PC-3 (cell line): ENCODE results near the gene FAM107B. TPM values are rescaled to one million over a fixed set of nuclear protein-coding genes. Genes with fewer than 3 reads are reported as not detected.

ENCODE experiments used
- ATAC-seq: fragments of 200-7000 bp; cut with Tn5 transposase; 2 replicates; pipeline ENCODE4 v1.9.1; 2020; ENCODE audit warnings: mild to moderate bottlenecking, moderate library complexity
- BruUV-seq: library from RNA; stranded (reverse); fragments of 400-500 nt; replicated peaks from 2 replicates; lab custom pipeline; 2021; lab: Mats Ljungman, UMichigan
- CTCF ChIA-PET: fragments of 300-600 bp; sonication (Branson Sonifier 250); formaldehyde crosslinking; loops from one replicate; lab custom pipeline; 2022; ENCODE audit warnings: antibody characterized with exemption; lab: Charles Lee
- POLR2A ChIA-PET: fragments of 300-600 bp; sonication (Branson Sonifier 250); formaldehyde crosslinking; loops from one replicate; lab custom pipeline; 2022; ENCODE audit warnings: antibody characterized with exemption; ENCODE audit not compliant: unreplicated experiment; lab: Charles Lee
- DNase-seq: peaks from one replicate; pipeline ENCODE4 v3.0.0-alpha.2; 2015
- H2AFZ ChIP-seq: fragments of 300-600 bp; sonication (generic); 2 replicates; pipeline ENCODE4 v1.6.0; 2016; ENCODE audit warnings: antibody characterized with exemption, low read length
- H3F3A ChIP-seq: fragments of 300-600 bp; sonication (generic); one replicate; pipeline ENCODE4 v1.6.0; 2017; ENCODE audit warnings: antibody characterized with exemption, low read length, control low read depth, mild to moderate bottlenecking; ENCODE audit not compliant: unreplicated experiment
- H3K27ac ChIP-seq: fragments of 300-600 bp; sonication (generic); 2 replicates; pipeline ENCODE4 v1.5.1; 2016; ENCODE audit warnings: mild to moderate bottlenecking, low read length
- H3K27me3 ChIP-seq: fragments of 300-600 bp; sonication (generic); 2 replicates; pipeline ENCODE4 v1.6.1; 2016; ENCODE audit warnings: low read length, mixed read lengths
- H3K36me3 ChIP-seq: fragments of 300-600 bp; sonication (generic); 2 replicates; pipeline ENCODE4 v1.6.1; 2016; ENCODE audit warnings: low read depth, mixed run types, low read length, mixed read lengths
- H3K4me1 ChIP-seq: fragments of 300-600 bp; sonication (generic); 2 replicates; pipeline ENCODE4 v1.5.1; 2016; ENCODE audit warnings: low read length; ENCODE audit not compliant: insufficient read depth
- H3K4me2 ChIP-seq: fragments of 300-600 bp; sonication (generic); 2 replicates; pipeline ENCODE4 v1.6.0; 2016; ENCODE audit warnings: low read length
- H3K4me3 ChIP-seq: fragments of 300-600 bp; sonication (generic); 2 replicates; pipeline ENCODE4 v1.5.1; 2016; ENCODE audit warnings: mild to moderate bottlenecking, low read length, mixed read lengths
- H3K79me2 ChIP-seq: fragments of 300-600 bp; sonication (generic); 2 replicates; pipeline ENCODE4 v1.6.1; 2017; ENCODE audit warnings: low read length, mixed read lengths
- H3K9ac ChIP-seq: fragments of 300-600 bp; sonication (generic); 2 replicates; pipeline ENCODE4 v1.6.0; 2016; ENCODE audit warnings: mild to moderate bottlenecking, low read length
- H3K9me2 ChIP-seq: fragments of 300-600 bp; sonication (generic); replicated peaks from 2 replicates; pipeline ENCODE4 v1.6.1; 2016; ENCODE audit warnings: mixed run types, low read length, mixed read lengths
- H3K9me3 ChIP-seq: fragments of 300-600 bp; sonication (generic); 2 replicates; pipeline ENCODE4 v1.6.1; 2016; ENCODE audit warnings: low read length, mixed read lengths
- H4K20me1 ChIP-seq: fragments of 300-600 bp; sonication (generic); 2 replicates; pipeline ENCODE4 v1.6.1; 2016; ENCODE audit warnings: low read length, mixed read lengths
- CTCF ChIP-seq: fragments of 300-600 bp; sonication (generic); conservative IDR thresholded peaks from 2 replicates; pipeline ENCODE4 v1.5.1; 2017; ENCODE audit warnings: antibody characterized with exemption, low read depth, mild to moderate bottlenecking, low read length
- EZH2 ChIP-seq: fragments of 300-600 bp; sonication (generic); IDR thresholded peaks from one replicate; pipeline ENCODE4 v1.6.1; 2017; ENCODE audit warnings: antibody characterized with exemption, mild to moderate bottlenecking, low read length; ENCODE audit not compliant: unreplicated experiment
- EZH2phosphoT487 ChIP-seq: fragments of 300-600 bp; sonication (generic); IDR thresholded peaks from 2 replicates; pipeline ENCODE4 v1.6.1; 2018; ENCODE audit warnings: mild to moderate bottlenecking, antibody characterized with exemption, low read length, borderline replicate concordance
- intact Hi-C: fragments of 100-400 bp; cut with micrococcal nuclease; formaldehyde crosslinking; loops from 2 replicates; pipeline ENCODE4 v1.9.0; 2023
- total RNA-seq: library from RNA; depleted of rRNA; stranded (reverse); fragments of >200 nt; gene quantifications from 2 replicates; pipeline ENCODE4 v1.2.3, GENCODE V29; 2014

FAM107B gene
- total RNA-seq, 1 experiment from 2014 or later: 36.6 TPM

GRCh38 chr10:14664345-14664744 lies 110.4 kb downstream of the FAM107B start:
- ATAC-seq: no peak
- H4K20me1 ChIP-seq: no peaks in the 10 kb centered on the region
- H3K9me2 ChIP-seq: no peaks in the 10 kb centered on the region
- H3K27me3 ChIP-seq: no peaks in the 10 kb centered on the region
- no peak overlapping the region for H3K9ac ChIP-seq
- no peak overlapping the region for H3K27ac ChIP-seq
- H3K4me1 ChIP-seq: peaks cover 8% of the 10 kb centered on the region
- H3F3A ChIP-seq: no peaks in the 10 kb centered on the region
- H2AFZ ChIP-seq: no peak overlapping the region
- ChIA-PET POLR2A (no interaction called here), CTCF (no interaction called here)
- TF ChIP-seq EZH2phosphoT487: no peak
- TF ChIP-seq CTCF: no peak
- TF ChIP-seq EZH2: no peak
- H3K79me2 ChIP-seq: no peaks in the 10 kb centered on the region
- no peaks in the 10 kb centered on the region for H3K9me3 ChIP-seq
- H3K36me3 ChIP-seq: no peaks in the 10 kb centered on the region
- BruUV-seq: no TSS peak
- intact Hi-C loops: no loop called here
- no peak overlapping the region for H3K4me3 ChIP-seq
- DNase-seq: no peak
- H3K4me2 ChIP-seq: no peak overlapping the region

- no peak for TF ChIP-seq EZH2
- TF ChIP-seq EZH2phosphoT487: no peak
- TF ChIP-seq CTCF: no peak
- H3K4me2 ChIP-seq: no peak overlapping the region
- H3K9ac ChIP-seq: no peak overlapping the region
- ATAC-seq: no peak
- CTCF ChIA-PET: no interaction called here
- no TSS peak for BruUV-seq
- no peaks in the 10 kb centered on the region for H3K9me3 ChIP-seq
- H3K4me1 ChIP-seq: peaks cover 23% of the 10 kb centered on the region
- H3K36me3 ChIP-seq: no peaks in the 10 kb centered on the region
- H3K79me2 ChIP-seq: no peaks in the 10 kb centered on the region
- H3K27me3 ChIP-seq: no peaks in the 10 kb centered on the region
- no peak overlapping the region for H3K27ac ChIP-seq
- intact Hi-C loops: no loop called here
- DNase-seq: no peak
- H3K4me3 ChIP-seq: no peak overlapping the region
- H4K20me1 ChIP-seq: no peaks in the 10 kb centered on the region
- H3F3A ChIP-seq: no peaks in the 10 kb centered on the region
- no peak overlapping the region for H2AFZ ChIP-seq
- no peaks in the 10 kb centered on the region for H3K9me2 ChIP-seq
- POLR2A ChIA-PET: no interaction called here
Observed at GRCh38 chr10:14661818-14662217, 112.9 kb downstream of the FAM107B start.

- H3K36me3 ChIP-seq: no peaks in the 10 kb centered on the region
- H3K4me2 ChIP-seq: no peak overlapping the region
- no peaks in the 10 kb centered on the region for H4K20me1 ChIP-seq
- H2AFZ ChIP-seq: no peak overlapping the region
- ChIA-PET POLR2A (no interaction called here), CTCF (no interaction called here)
- BruUV-seq: no TSS peak
- no peaks in the 10 kb centered on the region for H3K9me2 ChIP-seq
- TF ChIP-seq CTCF (no peak), EZH2phosphoT487 (no peak), EZH2 (no peak)
- DNase-seq: no peak
- no peaks in the 10 kb centered on the region for H3K27me3 ChIP-seq
- no peaks in the 10 kb centered on the region for H3K79me2 ChIP-seq
- H3K4me3 ChIP-seq: no peak overlapping the region
- no peak overlapping the region for H3K9ac ChIP-seq
- H3K9me3 ChIP-seq: no peaks in the 10 kb centered on the region
- H3K27ac ChIP-seq: no peak overlapping the region
- intact Hi-C loops: no loop called here
- H3F3A ChIP-seq: no peaks in the 10 kb centered on the region
- H3K4me1 ChIP-seq: peaks cover 23% of the 10 kb centered on the region
- no peak for ATAC-seq
Observed at GRCh38 chr10:14660831-14661230, 113.9 kb downstream of the FAM107B start.
